ENCODE measurements around the gene CYP46A1.

The CYP46A1 gene

GRCh38 chr14:99742509-99743487 is 58.7 kb downstream of the CYP46A1 start:
- no peak for DNase-seq (ENCODE audit: low read depth in 2 of 2)

- DNase-seq (ENCODE audit: low read depth in 2 of 2) = no peak
Observed at GRCh38 chr14:99744199-99744872, 60.2 kb downstream of the CYP46A1 start.

- no peak for DNase-seq (ENCODE audit: low read depth in 2 of 2)
Observed at GRCh38 chr14:99744873-99745224, 60.8 kb downstream of the CYP46A1 start.

DNA sequence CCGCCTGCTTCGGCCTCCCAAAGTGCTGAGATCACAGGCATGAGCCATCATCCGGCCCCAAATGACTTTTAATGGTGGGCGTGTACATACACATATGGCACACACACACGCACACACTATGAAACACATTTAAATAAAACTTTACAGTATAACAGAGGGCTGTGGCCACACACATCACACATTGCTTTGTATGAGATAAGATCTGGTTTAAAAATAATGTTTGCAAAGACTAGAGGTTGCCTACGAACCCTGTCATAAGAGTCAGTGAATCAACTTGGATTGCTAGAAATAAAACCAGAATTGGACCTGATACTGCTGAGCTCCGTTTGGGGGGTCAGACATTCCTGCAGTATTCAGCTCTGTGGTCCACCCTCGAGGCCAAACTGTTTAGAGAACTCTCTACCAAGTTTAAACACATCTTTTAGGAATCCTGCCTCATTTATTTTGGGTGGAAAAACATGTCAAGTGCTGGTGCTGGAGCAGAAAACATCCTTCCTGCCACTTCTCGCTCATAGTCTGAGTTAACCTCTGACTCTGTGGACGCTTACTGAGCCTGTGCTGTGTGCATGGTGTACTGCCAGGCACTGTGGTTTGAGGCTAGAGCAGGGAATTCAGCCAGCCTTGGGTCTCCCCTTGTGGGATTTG is 61.3 kb downstream of the CYP46A1 start:
- no peak for DNase-seq (ENCODE audit: low read depth in 2 of 2)

GRCh38 chr14:99747167-99747566 is 63.1 kb downstream of the CYP46A1 start:
- DNase-seq (ENCODE audit: low read depth in 2 of 2) = no peak

GRCh38 chr14:99747582-99748330 is 63.7 kb downstream of the CYP46A1 start:
- no peak for DNase-seq (ENCODE audit: low read depth in 2 of 2)

GRCh38 chr14:99748529-99748928 is 64.4 kb downstream of the CYP46A1 start:
- no peak for DNase-seq (ENCODE audit: low read depth in 2 of 2)

- DNase-seq (ENCODE audit: low read depth in 2 of 2) = no peak
Observed at GRCh38 chr14:99749142-99749541, 65.0 kb downstream of the CYP46A1 start.

GRCh38 chr14:99749763-99750715 is 65.9 kb downstream of the CYP46A1 start:
- no peak for DNase-seq (ENCODE audit: low read depth in 2 of 2)

GRCh38 chr14:99750746-99751450 is 66.8 kb downstream of the CYP46A1 start:
- DNase-seq (ENCODE audit: low read depth in 2 of 2) = no peak

- DNase-seq (ENCODE audit: low read depth in 2 of 2) = no peak
Observed at GRCh38 chr14:99751539-99752485, 67.7 kb downstream of the CYP46A1 start.

GRCh38 chr14:99752486-99753121 is 68.5 kb downstream of the CYP46A1 start:
- no peak for DNase-seq (ENCODE audit: low read depth in 2 of 2)

GRCh38 chr14:99753225-99754140 is 69.4 kb downstream of the CYP46A1 start:
- no peak for DNase-seq (ENCODE audit: low read depth in 2 of 2)

- DNase-seq (ENCODE audit: low read depth in 2 of 2) = no peak
Observed at GRCh38 chr14:99754141-99755067, 70.3 kb downstream of the CYP46A1 start.

DNA sequence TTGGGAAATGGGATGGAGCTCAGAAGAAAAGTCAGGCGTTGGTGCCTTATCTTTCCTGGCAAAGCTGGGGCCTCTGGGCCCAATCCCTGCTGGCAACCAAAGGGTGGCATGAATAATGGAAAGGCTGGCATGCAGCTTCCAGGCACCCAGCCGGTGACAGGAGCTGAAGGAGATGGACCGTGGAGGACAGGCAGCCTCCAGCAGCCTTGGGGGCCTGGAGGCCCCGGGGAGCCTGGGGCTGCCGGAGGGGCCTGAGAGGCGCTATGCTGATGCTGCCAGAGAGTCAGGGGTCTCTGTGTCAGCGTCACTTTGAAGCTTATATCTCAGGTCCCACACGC is 70.9 kb downstream of the CYP46A1 start:
- DNase-seq (ENCODE audit: low read depth in 2 of 2) = no peak

All from stimulated activated CD8-positive, alpha-beta memory T cell treated with anti-CD3 and anti-CD28 coated beads, Interleukin-7, amount 100 ng/mL, for 1 hour (primary cell).